BE2C (cell line): ENCODE measurements around the gene MRPS35.
"Not testable (repeated sequence)": the region's sequence is repeated elsewhere in the genome, so short reads cannot be mapped to it uniquely, and the experiment has no call there.

Source experiments
- DNase-seq: peaks from one replicate; pipeline ENCODE4 v3.0.0-alpha.2; 2020
- H3K27me3 ChIP-seq: fragments of 250-450 bp; sonication (Bioruptor Pico); 2 replicates; pipeline ENCODE4 v1.5.1; 2020; ENCODE audit warnings: mild to moderate bottlenecking
- H3K36me3 ChIP-seq: fragments of 250-450 bp; sonication (Bioruptor Pico); 2 replicates; pipeline ENCODE4 v1.5.1; 2020; ENCODE audit warnings: mild to moderate bottlenecking
- H3K4me1 ChIP-seq: fragments of 250-450 bp; sonication (Bioruptor Pico); 2 replicates; pipeline ENCODE4 v1.5.1; 2020
- H3K4me3 ChIP-seq: 2 replicates; pipeline ENCODE4 v1.5.1; 2011; ENCODE audit warnings: low read depth, low read length
- H3K9me3 ChIP-seq: fragments of 250-450 bp; sonication (Bioruptor Pico); 2 replicates; pipeline ENCODE4 v1.5.1; 2020
- TF ChIP-seq, protein P1 (sequence below): IDR thresholded peaks from 2 replicates; pipeline ENCODE4 v1.5.1; 2012; ENCODE audit warnings: mild to moderate bottlenecking, low read depth, low read length

MRPS35 gene

DNA sequence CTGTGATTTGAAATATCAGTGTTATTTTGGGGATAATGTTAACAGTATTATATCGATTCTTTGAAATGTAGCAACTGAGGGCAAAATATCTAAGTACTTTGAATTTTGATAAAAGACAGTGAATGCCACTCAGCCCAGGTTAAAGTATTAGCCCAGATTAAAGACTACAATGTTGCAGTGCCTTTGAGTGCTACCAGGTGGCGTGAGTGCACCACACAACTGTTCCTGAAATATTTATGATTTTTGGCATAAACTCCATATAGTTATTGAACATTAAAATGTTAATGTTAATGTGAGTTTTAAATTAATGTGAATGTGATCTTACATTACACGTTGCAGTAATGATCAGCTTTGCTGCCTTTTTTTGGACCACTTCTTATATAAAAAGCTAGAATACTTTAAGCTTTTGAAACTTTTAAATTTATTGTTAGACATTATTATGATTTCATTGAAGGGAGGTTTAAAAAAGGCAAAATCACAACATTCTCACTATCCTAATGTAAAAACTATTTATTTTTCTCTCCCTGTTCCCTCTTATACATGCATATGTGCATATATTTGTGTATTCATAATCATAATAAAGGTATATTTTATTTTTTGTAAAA is 22.5 kb downstream of the MRPS35 start:
- Histone ChIP-seq H3K4me1 (peaks cover 2% of the 10 kb centered on the region; the same call in 1 of the 2 replicates), H3K4me3 (no peak overlapping the region), H3K36me3 (peaks cover 19% of the 10 kb centered on the region), H3K9me3 (no peaks in the 10 kb centered on the region), H3K27me3 (no peaks in the 10 kb centered on the region)
- peak; percentile 30 for DNase-seq
- TF ChIP-seq, protein P1, sequence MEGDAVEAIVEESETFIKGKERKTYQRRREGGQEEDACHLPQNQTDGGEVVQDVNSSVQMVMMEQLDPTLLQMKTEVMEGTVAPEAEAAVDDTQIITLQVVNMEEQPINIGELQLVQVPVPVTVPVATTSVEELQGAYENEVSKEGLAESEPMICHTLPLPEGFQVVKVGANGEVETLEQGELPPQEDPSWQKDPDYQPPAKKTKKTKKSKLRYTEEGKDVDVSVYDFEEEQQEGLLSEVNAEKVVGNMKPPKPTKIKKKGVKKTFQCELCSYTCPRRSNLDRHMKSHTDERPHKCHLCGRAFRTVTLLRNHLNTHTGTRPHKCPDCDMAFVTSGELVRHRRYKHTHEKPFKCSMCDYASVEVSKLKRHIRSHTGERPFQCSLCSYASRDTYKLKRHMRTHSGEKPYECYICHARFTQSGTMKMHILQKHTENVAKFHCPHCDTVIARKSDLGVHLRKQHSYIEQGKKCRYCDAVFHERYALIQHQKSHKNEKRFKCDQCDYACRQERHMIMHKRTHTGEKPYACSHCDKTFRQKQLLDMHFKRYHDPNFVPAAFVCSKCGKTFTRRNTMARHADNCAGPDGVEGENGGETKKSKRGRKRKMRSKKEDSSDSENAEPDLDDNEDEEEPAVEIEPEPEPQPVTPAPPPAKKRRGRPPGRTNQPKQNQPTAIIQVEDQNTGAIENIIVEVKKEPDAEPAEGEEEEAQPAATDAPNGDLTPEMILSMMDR = peak; percentile 92

DNA sequence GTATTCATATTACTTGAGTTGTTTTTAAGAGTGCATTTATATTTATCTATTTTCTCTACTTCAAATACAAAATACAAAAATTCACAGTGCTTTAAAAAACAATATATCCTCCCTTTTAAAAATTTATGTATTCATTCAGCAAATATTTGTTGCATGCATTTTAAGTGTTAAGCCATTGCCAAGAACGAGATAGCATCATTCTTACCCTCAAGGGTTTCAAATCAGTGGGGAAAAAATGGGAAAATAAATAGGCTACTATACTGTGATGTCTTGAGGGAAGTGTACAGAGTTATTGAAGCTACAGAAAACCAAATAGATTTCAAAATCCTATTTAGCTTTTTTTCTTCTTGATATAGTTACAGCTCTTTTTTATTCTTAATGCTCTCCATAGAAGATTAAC is 23.2 kb downstream of the MRPS35 start:
- H3K4me1 ChIP-seq = peaks cover 2% of the 10 kb centered on the region; the same call in 1 of the 2 replicates
- H3K27me3 ChIP-seq = no peaks in the 10 kb centered on the region
- TF ChIP-seq, protein P1 = no peak
- H3K9me3 ChIP-seq = no peaks in the 10 kb centered on the region
- H3K4me3 ChIP-seq = no peak overlapping the region
- no peak for DNase-seq
- H3K36me3 ChIP-seq = peaks cover 24% of the 10 kb centered on the region

DNA sequence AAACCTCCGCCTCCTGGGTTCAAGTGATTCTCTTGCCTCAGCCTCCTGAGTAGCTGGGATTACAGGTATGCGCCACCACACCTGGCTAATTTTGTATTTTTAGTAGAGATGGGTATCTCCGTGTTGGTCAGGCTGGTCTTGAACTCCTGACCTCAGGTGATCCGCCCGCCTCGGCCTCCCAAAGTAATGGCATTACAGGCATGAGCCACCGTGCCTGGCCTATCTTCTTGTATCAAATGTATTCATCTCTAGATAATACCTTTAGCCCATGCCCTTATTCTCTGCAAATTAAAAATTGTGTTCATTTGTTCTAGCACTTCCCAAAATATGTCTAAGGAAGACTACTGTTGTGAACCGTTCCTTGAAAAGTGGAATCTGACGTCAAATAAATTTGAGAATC is 23.7 kb downstream of the MRPS35 start:
- H3K36me3 ChIP-seq = peaks cover 24% of the 10 kb centered on the region

DNA sequence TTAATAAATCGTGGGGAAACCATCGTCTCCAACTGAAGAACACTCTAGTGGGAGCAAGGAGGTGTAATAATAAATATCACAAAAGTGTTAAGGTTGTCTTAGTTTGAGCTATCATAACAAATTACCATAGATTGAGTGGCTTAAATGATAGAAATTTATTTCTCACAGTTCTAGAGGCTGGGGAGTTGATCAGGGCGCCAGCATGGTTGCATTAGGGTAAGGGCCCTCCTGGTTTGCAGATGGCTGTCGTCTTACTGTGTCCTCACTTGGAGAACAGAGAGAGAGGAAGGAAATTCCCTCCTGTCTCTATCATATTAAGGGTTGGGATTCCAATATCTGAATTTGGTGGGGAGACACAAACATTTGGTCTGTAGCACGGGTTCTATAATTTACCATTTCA is 33.0 kb downstream of the MRPS35 start:
- no peaks in the 10 kb centered on the region for H3K27me3 ChIP-seq
- no peaks in the 10 kb centered on the region for H3K4me1 ChIP-seq
- peaks cover 25% of the 10 kb centered on the region for H3K36me3 ChIP-seq
- H3K4me3 ChIP-seq = no peak overlapping the region
- H3K9me3 ChIP-seq = no peaks in the 10 kb centered on the region
- DNase-seq = no peak
- TF ChIP-seq, protein P1 = no peak

More for the DNA sequence above, 23.7 kb downstream of the MRPS35 start:
- not testable (repeated sequence) for H3K4me1 ChIP-seq, H3K9me3 ChIP-seq, DNase-seq, H3K4me3 ChIP-seq, H3K27me3 ChIP-seq

DNA sequence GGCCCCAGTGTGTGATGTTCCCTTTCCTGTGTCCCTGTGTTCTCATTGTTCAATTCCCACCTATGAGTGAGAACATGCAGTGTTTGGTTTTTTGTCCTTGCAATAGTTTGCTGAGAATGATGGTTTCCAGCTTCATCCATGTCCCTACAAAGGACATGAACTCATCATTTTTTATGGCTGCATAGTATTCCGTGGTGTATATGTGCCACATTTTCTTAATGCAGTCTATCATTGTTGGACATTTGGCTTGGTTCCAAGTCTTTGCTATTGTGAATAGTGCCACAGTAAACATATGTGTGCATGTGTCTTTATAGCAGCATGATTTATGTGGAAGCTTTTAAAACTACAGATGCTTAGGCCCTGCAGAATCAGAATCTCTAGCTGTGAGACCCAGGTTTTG is 35.1 kb downstream of the MRPS35 start:
- not testable (repeated sequence) for H3K4me1 ChIP-seq, H3K27me3 ChIP-seq
- H3K36me3 ChIP-seq = peaks cover 17% of the 10 kb centered on the region

DNA sequence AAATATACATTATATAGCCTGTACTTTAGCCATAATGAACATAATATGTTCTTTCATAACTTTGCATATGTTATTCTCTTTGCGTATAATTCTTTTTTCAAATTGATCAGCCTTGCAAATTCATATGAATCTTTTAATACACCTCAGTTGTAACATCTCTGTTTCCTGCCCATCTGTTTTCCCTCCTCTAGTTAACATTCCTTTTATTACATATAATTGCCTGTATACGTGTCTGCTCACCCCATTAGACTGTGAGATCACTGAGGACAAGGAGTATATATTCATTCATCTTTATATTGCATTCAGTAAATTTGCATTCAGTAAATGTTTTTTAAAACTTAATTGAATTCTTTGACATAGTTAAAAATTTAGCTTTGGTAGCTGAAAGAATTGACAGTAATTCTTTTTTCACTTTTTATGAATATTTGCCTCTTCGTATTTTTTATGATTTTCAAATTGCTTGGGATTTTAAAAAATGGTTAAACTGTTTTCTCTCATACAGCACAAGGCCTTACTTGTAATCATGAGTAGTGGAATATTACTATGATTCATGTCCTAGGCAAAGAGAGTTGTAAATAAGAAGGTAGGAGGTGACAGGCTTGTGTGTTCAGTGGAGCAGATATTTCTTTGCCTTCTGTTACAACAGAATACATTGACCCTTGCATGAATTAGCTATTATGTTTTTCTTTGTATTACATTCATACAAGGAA is 36.6 kb downstream of the MRPS35 start:
- no peak for DNase-seq

More for the DNA sequence above, 35.1 kb downstream of the MRPS35 start:
- H3K4me3 ChIP-seq, DNase-seq, H3K9me3 ChIP-seq: not testable (repeated sequence)

More for the DNA sequence above, 36.6 kb downstream of the MRPS35 start:
- TF ChIP-seq, protein P1 = no peak
- Histone ChIP-seq H3K27me3 (no peaks in the 10 kb centered on the region), H3K36me3 (peaks cover 22% of the 10 kb centered on the region), H3K4me3 (no peak overlapping the region), H3K4me1 (no peaks in the 10 kb centered on the region), H3K9me3 (no peaks in the 10 kb centered on the region)
